GM21526 (cell line): Measurements from ENCODE around the gene PRKCZ.
"Not testable (repeated sequence)": the region's sequence is repeated elsewhere in the genome, so short reads cannot be mapped to it uniquely, and the experiment has no call there.

Experiments
- ATAC-seq: cut with Tn5 transposase; IDR thresholded peaks from one replicate; pipeline ENCODE4 v1.9.1; 2021; ENCODE audit warnings: moderate library complexity; ENCODE audit not compliant: unreplicated experiment, low FRiP score

PRKCZ gene

GRCh38 chr1:2130156-2130555 lies 79.9 kb downstream of the PRKCZ start:
- no peak for ATAC-seq

GRCh38 chr1:2130871-2131289 lies 80.7 kb downstream of the PRKCZ start:
- no peak for ATAC-seq

DNA sequence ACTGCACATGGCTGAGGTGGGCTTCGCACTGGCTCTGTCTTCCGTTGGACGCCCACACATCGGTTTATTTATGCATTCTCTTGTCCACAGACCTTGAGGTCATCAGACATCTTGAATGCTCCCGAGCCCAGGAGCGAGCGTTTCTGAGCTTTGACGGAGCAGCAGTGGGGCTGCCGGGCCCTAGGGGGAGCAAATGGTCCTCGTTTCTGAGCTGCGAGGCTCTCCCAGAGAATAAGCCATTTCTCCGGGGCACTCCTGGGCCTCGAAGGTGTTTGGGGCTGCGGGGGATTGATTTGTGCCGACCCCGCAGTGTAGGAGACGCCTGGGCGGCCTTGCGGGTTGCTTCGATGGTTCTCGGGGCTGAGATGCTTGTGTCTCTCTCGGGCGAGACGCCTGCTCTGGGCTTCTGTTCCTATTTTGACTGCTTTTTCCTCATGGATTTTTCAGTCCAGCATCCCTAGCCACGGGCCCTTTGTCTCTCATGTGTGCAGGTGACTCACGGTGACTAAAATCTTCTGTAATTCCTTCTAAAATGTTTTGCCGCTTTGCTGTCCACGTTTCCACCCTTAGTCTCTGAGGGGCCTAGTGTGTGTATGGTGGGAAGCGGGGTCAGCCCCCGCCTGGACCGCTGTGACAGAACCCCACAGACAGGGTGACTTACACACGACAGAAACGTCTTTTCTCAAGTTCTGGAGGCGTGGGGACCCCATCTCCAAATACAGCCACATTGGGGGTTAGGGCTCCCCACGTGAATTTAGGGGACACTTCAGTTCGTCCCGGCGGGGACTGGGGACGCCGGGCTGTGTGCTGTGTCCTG lies 82.2 kb downstream of the PRKCZ start:
- ATAC-seq, result no peak

DNA sequence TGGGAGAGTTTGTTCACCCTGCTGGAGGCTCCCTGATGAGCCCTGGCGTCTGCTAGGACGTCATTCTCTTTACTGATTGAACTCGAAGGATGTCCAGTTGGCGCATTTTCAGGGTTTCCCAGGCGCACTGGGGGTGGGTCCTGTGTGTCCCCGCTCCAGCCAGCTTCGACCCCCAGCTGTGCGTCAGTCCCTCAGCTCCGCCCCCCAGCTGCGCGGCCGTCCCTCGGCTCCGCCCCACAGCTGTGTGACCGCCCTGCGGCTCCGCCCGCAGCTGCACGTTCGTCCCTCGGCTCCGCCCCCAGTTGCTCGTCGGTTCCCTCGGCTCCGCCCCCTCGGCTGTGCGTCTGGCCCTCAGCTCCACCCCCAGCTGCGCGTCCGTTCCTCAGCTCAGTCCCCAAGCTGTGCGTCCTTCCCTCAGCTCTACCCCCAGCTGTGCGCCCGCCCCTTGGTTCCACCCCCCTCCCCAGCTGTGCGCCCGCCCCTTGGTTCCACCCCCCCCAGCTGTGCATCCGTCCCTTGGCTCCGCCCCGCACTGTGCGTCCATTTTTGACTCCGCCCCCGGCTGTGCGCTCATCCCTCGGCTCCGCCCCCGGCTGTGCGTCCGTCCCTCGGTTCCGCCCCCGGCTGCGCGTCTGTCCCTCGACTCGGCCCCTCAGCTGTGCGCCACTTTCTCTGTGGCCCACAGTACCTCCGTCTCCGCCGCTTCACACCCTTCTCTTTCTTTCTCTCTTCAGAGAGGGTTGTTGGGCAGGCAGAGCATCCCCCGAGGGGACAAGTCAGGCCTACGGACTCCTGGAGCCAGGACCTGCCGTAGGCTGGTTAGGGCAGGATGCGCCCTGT lies 83.0 kb downstream of the PRKCZ start:
- peak; percentile 87 for ATAC-seq

GRCh38 chr1:2133879-2134215 lies 83.6 kb downstream of the PRKCZ start:
- ATAC-seq, result no peak

DNA sequence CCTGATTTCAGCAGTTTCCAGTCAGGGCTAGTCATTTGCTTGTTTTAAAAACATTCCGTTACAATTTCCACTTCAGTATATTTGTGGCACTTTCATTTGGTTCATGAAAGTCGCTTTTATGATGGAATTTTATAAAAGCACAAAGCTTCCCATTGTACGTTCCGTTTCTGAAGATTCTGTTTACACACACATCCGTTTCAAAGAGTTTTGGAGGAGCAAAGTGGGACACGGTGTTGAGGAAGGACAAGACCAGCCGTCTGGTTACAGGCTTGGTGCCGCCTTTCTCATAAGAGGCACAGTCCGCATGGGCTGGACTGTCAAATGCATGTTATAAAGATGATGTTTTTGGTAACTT lies 84.0 kb downstream of the PRKCZ start:
- ATAC-seq, result no peak

DNA sequence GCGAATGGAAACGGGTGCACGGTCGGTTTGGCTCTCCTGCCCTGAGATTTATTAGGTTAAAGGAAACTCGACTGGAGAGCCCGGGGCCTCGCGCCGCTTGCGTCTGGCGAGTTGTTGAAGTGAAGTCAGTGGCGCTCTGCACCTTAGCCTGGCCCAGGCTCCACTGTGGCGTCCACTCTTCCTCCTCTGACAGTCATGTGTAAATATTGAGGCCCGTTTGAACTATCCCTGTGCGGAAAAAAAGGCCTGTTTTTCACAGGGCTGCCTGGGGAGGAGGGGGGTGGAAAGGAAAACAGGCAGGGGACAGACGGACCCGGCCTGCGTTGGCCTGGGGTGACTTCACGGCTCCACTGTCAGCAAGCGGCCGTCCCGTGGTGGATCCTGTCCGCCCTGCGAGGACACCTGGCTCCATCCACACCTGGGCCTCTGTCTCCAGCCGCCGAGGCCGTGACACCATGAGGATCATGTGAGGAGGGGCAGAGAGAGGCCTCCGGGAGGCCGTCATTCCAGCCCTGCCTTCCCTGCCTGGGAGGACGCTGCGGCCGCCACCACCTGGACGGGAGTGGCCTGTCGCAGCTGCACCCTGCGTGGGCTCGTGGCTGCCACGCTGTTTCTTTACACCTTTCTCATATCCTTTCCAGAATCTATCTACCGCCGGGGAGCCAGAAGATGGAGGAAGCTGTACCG lies 84.6 kb downstream of the PRKCZ start:
- no peak for ATAC-seq

GRCh38 chr1:2135441-2135841 lies 85.2 kb downstream of the PRKCZ start:
- no peak for ATAC-seq

- ATAC-seq, result no peak
These were observed 85.7 kb downstream of the PRKCZ start for GRCh38 chr1:2135941-2136340.

GRCh38 chr1:2136386-2137235 lies 86.4 kb downstream of the PRKCZ start:
- no peak for ATAC-seq

GRCh38 chr1:2137257-2138121 lies 87.3 kb downstream of the PRKCZ start:
- ATAC-seq, result no peak

GRCh38 chr1:2139156-2139555 lies 88.9 kb downstream of the PRKCZ start:
- not testable (repeated sequence) for ATAC-seq

DNA sequence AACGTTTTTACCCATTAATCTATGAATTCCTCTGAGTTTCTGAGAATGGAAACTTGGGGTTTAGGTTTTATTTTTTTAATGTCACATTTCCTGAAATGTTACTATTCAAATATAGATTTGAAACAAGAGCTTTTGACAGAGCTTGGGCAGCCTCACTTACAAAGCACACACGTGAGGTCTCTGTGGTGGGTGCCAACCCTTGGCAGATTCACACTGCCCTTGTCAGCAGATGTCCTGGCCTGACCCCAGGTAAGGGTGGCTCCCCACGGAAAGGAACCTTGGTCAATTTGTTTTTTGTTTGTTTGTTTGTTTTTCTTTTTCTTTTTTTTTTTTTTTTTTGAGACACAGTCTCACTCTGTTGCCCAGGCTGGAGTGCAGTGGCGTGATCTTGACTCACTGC lies 90.8 kb downstream of the PRKCZ start:
- ATAC-seq, result no peak

DNA sequence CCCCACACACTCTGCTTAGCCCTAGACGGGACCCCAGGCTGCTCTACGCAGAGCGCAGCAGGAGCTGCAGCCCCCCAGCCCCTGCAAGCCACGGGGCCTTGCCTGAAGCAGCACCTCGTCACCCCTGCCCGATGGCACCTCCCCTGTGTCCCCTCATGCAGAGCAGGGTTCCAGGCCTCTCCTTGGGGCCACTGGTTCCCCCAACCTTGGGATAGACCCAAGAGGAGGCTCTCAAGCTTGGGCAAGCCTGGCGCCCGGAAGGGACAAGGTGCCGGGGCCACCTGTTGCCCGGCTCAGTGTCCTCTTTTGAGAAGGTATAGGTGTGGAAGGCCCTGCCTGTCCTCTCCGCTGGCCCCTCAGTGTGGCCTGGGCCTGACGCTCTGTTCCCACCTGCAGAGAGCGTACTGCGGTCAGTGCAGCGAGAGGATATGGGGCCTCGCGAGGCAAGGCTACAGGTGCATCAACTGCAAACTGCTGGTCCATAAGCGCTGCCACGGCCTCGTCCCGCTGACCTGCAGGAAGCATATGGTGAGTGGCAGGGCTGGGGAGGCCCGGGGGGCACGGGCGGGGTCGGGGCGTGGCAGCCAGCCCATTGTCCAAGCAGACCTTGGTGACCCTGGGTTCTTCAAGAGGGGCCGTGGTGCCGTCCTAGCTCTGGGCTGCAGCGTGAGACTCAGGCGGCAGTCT lies 93.7 kb downstream of the PRKCZ start:
- no peak for ATAC-seq

DNA sequence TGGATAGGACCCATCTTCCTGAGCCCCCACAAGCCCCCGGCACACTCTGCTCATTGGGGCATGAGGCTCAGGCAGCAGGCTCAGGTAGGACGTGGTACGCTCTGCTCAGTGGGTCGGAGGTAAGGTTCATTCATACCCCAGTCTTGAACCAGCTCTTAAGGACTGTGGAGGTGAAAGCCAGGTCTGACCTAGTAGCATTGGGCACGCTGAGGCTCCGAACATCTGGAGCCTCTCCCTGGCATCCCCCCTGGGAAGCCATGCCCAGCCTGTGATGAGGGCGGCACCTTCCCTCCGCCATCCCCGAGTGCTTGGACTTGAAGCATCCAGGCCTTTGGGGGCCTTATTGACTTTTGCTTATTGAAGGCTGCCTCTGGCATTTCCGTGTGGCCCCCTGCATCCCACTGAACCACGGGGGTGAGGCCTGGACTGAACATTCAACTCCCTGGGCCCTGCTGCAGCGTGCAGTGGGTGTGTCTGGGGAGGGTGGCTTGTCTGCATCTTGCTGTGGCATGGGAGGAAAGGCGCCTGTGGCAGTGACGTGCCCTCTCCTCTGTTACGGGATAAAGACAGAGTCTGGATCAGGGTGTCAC lies 94.4 kb downstream of the PRKCZ start:
- no peak for ATAC-seq

DNA sequence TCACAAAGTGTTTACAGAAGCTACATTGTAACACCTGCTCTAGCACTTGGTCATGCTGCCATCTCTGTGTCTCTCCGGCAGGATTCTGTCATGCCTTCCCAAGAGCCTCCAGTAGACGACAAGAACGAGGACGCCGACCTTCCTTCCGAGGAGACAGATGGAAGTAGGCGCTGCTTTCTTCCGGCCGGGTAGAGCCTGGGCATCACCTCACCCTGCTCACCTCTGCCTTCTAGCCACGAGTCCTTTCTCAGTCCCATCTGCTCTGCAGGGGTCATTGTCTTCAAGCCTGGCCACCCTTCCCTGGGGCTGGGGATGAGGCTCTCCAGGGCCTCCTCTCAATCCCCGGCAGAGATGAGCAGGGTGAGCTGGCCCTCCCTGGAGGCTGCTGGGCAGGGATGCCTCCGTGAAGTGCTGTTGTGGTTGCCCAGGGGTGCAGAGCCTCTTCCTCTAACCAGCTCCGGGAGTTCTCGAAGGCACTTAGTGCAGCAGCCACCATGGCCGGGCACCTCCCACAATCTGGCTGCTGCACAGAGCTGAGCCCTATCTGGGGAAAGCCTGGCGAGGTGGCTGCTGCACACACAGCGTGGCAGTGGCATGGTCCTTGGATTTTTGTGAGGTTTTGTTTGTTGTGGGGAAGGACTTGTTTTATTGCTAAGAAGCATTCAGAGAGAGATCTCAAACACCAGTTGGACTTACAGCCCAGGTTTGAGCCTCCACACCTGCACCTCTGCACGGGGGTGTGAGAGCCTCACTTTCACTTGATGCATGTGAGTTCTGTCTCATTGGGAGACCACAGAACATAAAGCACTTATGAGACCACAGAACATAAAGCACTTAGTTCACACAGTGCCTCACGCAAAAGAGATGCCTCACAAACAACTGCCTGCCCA lies 96.0 kb downstream of the PRKCZ start:
- ATAC-seq, result no peak

DNA sequence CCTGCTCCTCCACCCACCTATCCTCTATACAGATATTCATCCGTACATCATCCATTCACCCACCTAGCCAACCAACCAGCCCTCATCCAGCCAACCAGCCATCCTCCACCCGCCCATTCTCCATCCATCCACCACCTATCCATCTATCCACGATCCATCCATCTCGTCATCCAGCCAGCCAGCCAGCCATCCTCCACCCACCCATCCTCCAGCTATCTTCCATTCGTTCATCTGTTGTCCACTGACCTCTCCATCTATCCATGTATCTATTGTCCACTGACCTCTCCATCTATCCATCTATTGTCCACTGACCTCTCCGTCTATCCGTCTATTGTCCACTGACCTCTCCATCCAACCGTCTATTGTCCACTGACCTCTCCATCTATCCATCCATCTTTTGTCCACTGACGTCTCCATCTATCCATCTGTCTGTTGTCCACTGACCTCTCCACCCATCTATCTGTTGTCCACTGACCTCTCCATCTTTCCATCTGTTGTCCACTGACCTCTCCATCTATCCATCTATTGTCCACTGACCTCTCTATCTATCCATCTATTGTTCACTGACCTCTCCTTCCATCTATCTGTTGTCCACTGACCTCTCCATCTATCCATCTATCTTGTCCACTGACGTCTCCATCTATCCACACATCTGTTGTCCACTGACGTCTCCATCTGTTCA lies 96.8 kb downstream of the PRKCZ start:
- ATAC-seq, result no peak
